Stimulated activated CD4-positive, alpha-beta T cell treated with anti-CD3 and anti-CD28 coated beads, Interleukin-1b, Interleukin-23, amount 100 ng/mL, for 48 hours (primary cell): ENCODE data around the gene C12orf42.

ENCODE experiments used
- DNase-seq: peaks from one replicate; pipeline ENCODE4 v3.0.0-alpha.2; 2020

Gene C12orf42

GRCh38 chr12:103495469-103496456, at the start of gene C12orf42:
Gene C12orf42, minus strand, starts transcription at chr12:103495968. Its CDS starts 17,542 bp downstream, at chr12:103478426.
- DNase-seq = peak; percentile 47

GRCh38 chr12:103542078-103542477, 46.3 kb upstream of the C12orf42 start:
- no peak for DNase-seq

- DNase-seq = no peak
Observed at GRCh38 chr12:103540319-103540718, 44.6 kb upstream of the C12orf42 start.

- DNase-seq = no peak
Observed at GRCh38 chr12:103538397-103538796, 42.6 kb upstream of the C12orf42 start.

- peak; percentile 6 for DNase-seq
Observed at GRCh38 chr12:103530307-103531066, 34.7 kb upstream of the C12orf42 start.

- DNase-seq = no peak
Observed at GRCh38 chr12:103529306-103529705, 33.5 kb upstream of the C12orf42 start.

- DNase-seq = no peak
Observed at GRCh38 chr12:103524238-103524875, 28.6 kb upstream of the C12orf42 start.

GRCh38 chr12:103523771-103524170, 28.0 kb upstream of the C12orf42 start:
- DNase-seq = no peak

- no peak for DNase-seq
Observed at GRCh38 chr12:103520686-103521215, 25.0 kb upstream of the C12orf42 start.

GRCh38 chr12:103519632-103520031, 23.9 kb upstream of the C12orf42 start:
- DNase-seq = no peak

GRCh38 chr12:103518899-103519298, 23.1 kb upstream of the C12orf42 start:
- DNase-seq = no peak

GRCh38 chr12:103517161-103517560, 21.4 kb upstream of the C12orf42 start:
- no peak for DNase-seq

GRCh38 chr12:103515341-103515740, 19.6 kb upstream of the C12orf42 start:
- no peak for DNase-seq

- DNase-seq = no peak
Observed at GRCh38 chr12:103513875-103514274, 18.1 kb upstream of the C12orf42 start.

- peak; percentile 84 for DNase-seq
Observed at GRCh38 chr12:103505371-103506236, 9.8 kb upstream of the C12orf42 start.

GRCh38 chr12:103504606-103505005, 8.8 kb upstream of the C12orf42 start:
- no peak for DNase-seq

- DNase-seq = peak; percentile 48
Observed at GRCh38 chr12:103503546-103504480, 8.0 kb upstream of the C12orf42 start.

GRCh38 chr12:103501447-103501846, 5.7 kb upstream of the C12orf42 start:
- DNase-seq = no peak

GRCh38 chr12:103499571-103499970, 3.8 kb upstream of the C12orf42 start:
- no peak for DNase-seq

- no peak for DNase-seq
Observed at GRCh38 chr12:103498990-103499389, 3.2 kb upstream of the C12orf42 start.
